T-helper 1 cell treated with Interleukin-12 subunit alpha and Interleukin-12 subunit beta and Interleukin-4 antibody, amounts not matched to agents 30 μg/mL and 1 μg/mL, for 36 hours (primary cell): Measurements from ENCODE around the gene TNFAIP3.

ENCODE experiments used
- H3K27ac Mint-ChIP-seq: one replicate; pipeline ENCODE4 v1.8.0; 2021; ENCODE audit warnings: mild to moderate bottlenecking, mixed read lengths
- H3K27me3 Mint-ChIP-seq: one replicate; pipeline ENCODE4 v1.8.0; 2021; ENCODE audit warnings: low read depth, mixed read lengths
- H3K36me3 Mint-ChIP-seq: one replicate; pipeline ENCODE4 v1.8.0; 2021; ENCODE audit warnings: low read depth, mixed read lengths
- H3K4me1 Mint-ChIP-seq: one replicate; pipeline ENCODE4 v1.8.0; 2021; ENCODE audit warnings: low read depth, mixed read lengths
- H3K4me3 Mint-ChIP-seq: one replicate; pipeline ENCODE4 v1.8.0; 2021; ENCODE audit warnings: mild to moderate bottlenecking, moderate library complexity, mixed read lengths
- H3K9me3 Mint-ChIP-seq: one replicate; pipeline ENCODE4 v1.8.0; 2021; ENCODE audit warnings: mixed read lengths

The TNFAIP3 gene

GRCh38 chr6:137917551-137918325, 50.7 kb downstream of the TNFAIP3 start:
- Mint-ChIP-seq H3K9me3 (peaks cover 14% of the 10 kb centered on the region), H3K27ac (no peak overlapping the region), H3K4me1 (peaks cover 2% of the 10 kb centered on the region), H3K4me3 (no peak overlapping the region), H3K27me3 (no peaks in the 10 kb centered on the region), H3K36me3 (peaks cover 5% of the 10 kb centered on the region)

DNA sequence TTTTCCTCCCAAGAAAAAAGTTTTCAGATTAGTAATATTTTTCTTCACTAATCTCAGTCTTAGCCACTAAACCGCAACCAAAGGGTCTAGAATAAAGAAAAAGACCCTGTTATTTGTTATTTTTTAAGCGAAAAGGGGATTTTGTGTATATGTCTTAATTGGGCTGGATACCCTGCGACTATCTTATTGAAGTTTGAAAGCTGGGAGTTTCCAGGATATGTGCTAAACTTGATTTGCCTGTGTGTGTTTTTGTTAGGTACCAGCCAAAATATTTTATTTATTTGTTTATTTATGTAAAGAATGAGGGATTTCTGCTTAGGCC, 52.4 kb downstream of the TNFAIP3 start:
- no peak overlapping the region for H3K27ac Mint-ChIP-seq
- H3K4me3 Mint-ChIP-seq: no peak overlapping the region
- H3K4me1 Mint-ChIP-seq: peaks cover 10% of the 10 kb centered on the region
- no peaks in the 10 kb centered on the region for H3K27me3 Mint-ChIP-seq
- H3K9me3 Mint-ChIP-seq: peaks cover 6% of the 10 kb centered on the region
- no peaks in the 10 kb centered on the region for H3K36me3 Mint-ChIP-seq

- H3K27me3 Mint-ChIP-seq: no peaks in the 10 kb centered on the region
- no peak overlapping the region for H3K4me3 Mint-ChIP-seq
- H3K9me3 Mint-ChIP-seq: no peaks in the 10 kb centered on the region
- H3K4me1 Mint-ChIP-seq: peaks cover 14% of the 10 kb centered on the region
- no peaks in the 10 kb centered on the region for H3K36me3 Mint-ChIP-seq
- no peak overlapping the region for H3K27ac Mint-ChIP-seq
These were observed 53.0 kb downstream of the TNFAIP3 start for GRCh38 chr6:137919837-137920730.

DNA sequence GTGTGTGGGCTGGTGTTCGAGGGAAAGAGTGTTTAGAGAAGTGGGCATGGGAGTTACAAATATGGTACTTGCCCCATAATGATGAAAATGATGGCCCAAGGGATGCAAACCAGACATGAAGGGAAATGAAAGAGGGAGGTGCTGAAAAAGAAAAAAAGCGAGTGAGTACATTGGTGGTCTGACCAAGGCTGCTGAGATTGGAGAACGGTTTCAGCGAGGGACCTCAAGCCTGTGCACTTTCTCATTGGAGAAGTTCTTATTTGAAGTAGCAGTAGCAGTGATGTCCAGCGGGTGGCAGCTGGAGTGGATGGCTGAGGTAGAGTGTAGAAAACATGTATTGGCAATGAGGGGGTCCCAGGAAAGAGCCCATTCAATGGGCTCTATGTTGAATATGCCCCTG, 54.8 kb downstream of the TNFAIP3 start:
- no peak overlapping the region for H3K4me3 Mint-ChIP-seq
- no peaks in the 10 kb centered on the region for H3K36me3 Mint-ChIP-seq
- no peaks in the 10 kb centered on the region for H3K27me3 Mint-ChIP-seq
- peaks cover 25% of the 10 kb centered on the region for H3K4me1 Mint-ChIP-seq
- peak overlapping the region; percentile 5 for H3K27ac Mint-ChIP-seq
- H3K9me3 Mint-ChIP-seq: no peaks in the 10 kb centered on the region

DNA sequence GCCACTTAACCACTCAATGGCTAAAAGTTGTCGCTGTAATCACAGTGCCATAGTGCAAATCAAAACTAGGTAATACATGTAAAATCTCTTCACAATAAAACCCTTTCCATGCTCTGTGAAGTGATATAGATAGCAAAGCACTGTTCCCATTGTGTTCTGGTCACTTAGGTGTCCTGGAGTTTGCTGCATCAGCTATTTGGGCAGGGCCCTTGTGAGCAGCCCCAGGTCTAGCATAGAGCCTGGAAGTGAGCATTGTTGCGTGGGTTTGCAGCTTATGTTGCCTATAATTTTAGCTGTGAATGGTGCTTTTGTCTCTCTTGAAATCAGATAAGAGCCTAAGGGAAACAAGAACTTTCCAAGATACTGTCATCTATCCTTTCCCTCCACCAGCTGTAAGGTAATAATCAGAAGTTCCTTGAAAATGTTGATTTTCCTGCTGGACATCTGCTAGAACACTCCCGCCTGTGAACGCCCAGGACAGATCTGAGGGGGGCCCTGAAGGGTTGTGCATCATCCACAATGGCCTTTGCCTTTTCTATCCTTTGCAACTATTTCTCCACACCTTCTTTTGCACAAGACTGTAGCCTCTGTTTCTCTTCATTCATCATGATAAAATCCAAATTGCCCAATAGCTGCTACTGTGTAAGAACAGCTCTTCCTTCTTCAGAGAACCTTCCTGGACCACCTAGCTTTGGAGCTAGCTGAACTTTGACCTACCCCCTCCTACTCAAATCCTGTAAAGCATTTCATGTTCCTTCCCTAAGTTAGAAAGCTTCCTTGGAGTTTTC, 57.0 kb downstream of the TNFAIP3 start:
- Mint-ChIP-seq H3K4me1 (peaks cover 47% of the 10 kb centered on the region), H3K9me3 (no peaks in the 10 kb centered on the region), H3K27ac (no peak overlapping the region), H3K4me3 (no peak overlapping the region), H3K27me3 (no peaks in the 10 kb centered on the region), H3K36me3 (no peaks in the 10 kb centered on the region)

DNA sequence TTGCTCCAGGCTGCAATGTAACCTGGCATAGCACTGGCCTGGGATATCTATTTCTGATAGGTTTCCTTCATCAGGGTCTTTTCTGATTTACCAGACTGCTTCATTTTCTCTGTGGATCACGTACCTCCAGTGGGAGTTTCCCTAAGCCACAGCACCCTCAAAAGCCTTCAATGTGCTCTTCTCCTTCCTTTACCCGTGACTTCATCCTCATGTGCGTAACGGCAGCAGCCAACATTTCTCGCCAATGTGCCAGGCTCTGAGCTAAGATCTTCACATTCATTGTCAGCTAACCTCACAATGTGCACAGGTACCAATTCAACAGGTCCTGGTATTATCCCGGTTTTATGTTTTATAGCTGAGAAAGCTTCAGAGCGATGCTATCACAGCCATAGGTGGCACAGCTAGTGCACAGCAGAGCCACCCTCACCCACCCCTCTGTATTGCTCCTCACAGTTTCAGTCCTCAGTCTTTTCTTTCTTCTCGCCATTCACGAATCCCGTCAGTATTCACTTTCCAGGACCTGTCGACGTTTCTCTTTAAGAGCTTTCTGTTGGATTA, 58.2 kb downstream of the TNFAIP3 start:
- no peaks in the 10 kb centered on the region for H3K27me3 Mint-ChIP-seq
- H3K9me3 Mint-ChIP-seq: no peaks in the 10 kb centered on the region
- H3K27ac Mint-ChIP-seq: no peak overlapping the region
- no peak overlapping the region for H3K4me3 Mint-ChIP-seq
- no peaks in the 10 kb centered on the region for H3K36me3 Mint-ChIP-seq
- peaks cover 48% of the 10 kb centered on the region for H3K4me1 Mint-ChIP-seq

DNA sequence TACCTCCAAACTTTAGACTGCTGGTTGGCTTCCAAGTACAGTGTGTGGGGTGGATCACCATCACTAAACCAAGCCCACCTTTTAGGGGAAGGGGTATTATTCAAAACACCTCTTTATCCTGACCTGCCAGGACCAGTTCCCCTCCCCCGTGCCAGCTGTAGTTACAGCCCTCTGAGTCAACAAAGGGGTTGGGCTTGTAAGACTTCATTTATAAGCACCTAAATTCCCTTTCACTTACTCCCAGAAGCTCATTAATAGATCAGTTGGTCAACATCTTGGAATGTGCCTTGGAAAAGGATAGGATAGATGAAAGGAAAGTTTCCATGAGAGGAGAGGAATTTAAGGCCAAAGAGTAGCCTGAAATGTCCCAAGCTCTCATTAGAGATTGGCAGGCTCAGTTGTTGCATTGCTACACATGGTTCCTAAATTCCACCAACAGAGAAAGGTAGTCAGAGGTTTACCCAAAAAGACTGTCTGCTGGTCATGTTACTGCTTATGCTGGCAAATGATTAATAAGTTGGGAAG, 59.2 kb downstream of the TNFAIP3 start:
- Mint-ChIP-seq H3K4me1 (peaks cover 51% of the 10 kb centered on the region), H3K27ac (peak overlapping the region; percentile 51), H3K9me3 (no peaks in the 10 kb centered on the region), H3K27me3 (no peaks in the 10 kb centered on the region), H3K36me3 (no peaks in the 10 kb centered on the region), H3K4me3 (no peak overlapping the region)

GRCh38 chr6:137926985-137927384, 59.9 kb downstream of the TNFAIP3 start:
- H3K36me3 Mint-ChIP-seq: no peaks in the 10 kb centered on the region
- H3K4me3 Mint-ChIP-seq: no peak overlapping the region
- no peaks in the 10 kb centered on the region for H3K27me3 Mint-ChIP-seq
- H3K4me1 Mint-ChIP-seq: peaks cover 49% of the 10 kb centered on the region
- peak overlapping the region; percentile 95 for H3K27ac Mint-ChIP-seq
- no peaks in the 10 kb centered on the region for H3K9me3 Mint-ChIP-seq

- Mint-ChIP-seq H3K4me3 (peak overlapping the region; percentile 74), H3K36me3 (no peaks in the 10 kb centered on the region), H3K4me1 (peaks cover 49% of the 10 kb centered on the region), H3K27ac (peak overlapping the region; percentile 95), H3K9me3 (no peaks in the 10 kb centered on the region), H3K27me3 (no peaks in the 10 kb centered on the region)
These were observed 60.7 kb downstream of the TNFAIP3 start for GRCh38 chr6:137927777-137928218.

- Mint-ChIP-seq H3K4me1 (peaks cover 48% of the 10 kb centered on the region), H3K36me3 (no peaks in the 10 kb centered on the region), H3K27me3 (no peaks in the 10 kb centered on the region), H3K9me3 (no peaks in the 10 kb centered on the region), H3K4me3 (peak overlapping the region; percentile 74), H3K27ac (peak overlapping the region; percentile 95)
These were observed 61.2 kb downstream of the TNFAIP3 start for GRCh38 chr6:137928286-137928685.

GRCh38 chr6:137931849-137932465, 64.9 kb downstream of the TNFAIP3 start:
- H3K4me1 Mint-ChIP-seq: peaks cover 27% of the 10 kb centered on the region
- no peak overlapping the region for H3K4me3 Mint-ChIP-seq
- H3K36me3 Mint-ChIP-seq: peaks cover 9% of the 10 kb centered on the region
- H3K27me3 Mint-ChIP-seq: no peaks in the 10 kb centered on the region
- H3K27ac Mint-ChIP-seq: no peak overlapping the region
- peaks cover 14% of the 10 kb centered on the region for H3K9me3 Mint-ChIP-seq
